ENCODE data around the gene HOXC10.

The HOXC10 gene

GRCh38 chr12:53984901-53985691 is at the start of gene HOXC10:
Gene HOXC10, plus strand, starts transcription at chr12:53985146. Its CDS starts 114 bp downstream, at chr12:53985260.
- DNase-seq, result peak; percentile 85

GRCh38 chr12:53935383-53936341 is 49.3 kb upstream of the HOXC10 start:
- DNase-seq, result peak; percentile 82

- DNase-seq, result peak; percentile 38
These were observed 47.8 kb upstream of the HOXC10 start for GRCh38 chr12:53937099-53937498.

GRCh38 chr12:53937596-53938325 is 47.2 kb upstream of the HOXC10 start:
- peak; percentile 21 for DNase-seq

GRCh38 chr12:53938326-53939140 is 46.4 kb upstream of the HOXC10 start, which contains the start of gene HOXC13:
Gene HOXC13, plus strand, starts transcription at chr12:53938831. Its CDS starts 76 bp downstream, at chr12:53938907.
- DNase-seq, result peak; percentile 74

- DNase-seq, result no peak
These were observed 45.5 kb upstream of the HOXC10 start for GRCh38 chr12:53939141-53940108.

GRCh38 chr12:53940443-53941014 is 44.4 kb upstream of the HOXC10 start:
- DNase-seq, result no peak

- no peak for DNase-seq
These were observed 43.8 kb upstream of the HOXC10 start for GRCh38 chr12:53941187-53941586.

GRCh38 chr12:53941750-53942149 is 43.2 kb upstream of the HOXC10 start:
- DNase-seq, result no peak

GRCh38 chr12:53942467-53942997 is 42.4 kb upstream of the HOXC10 start:
- DNase-seq, result no peak

GRCh38 chr12:53944209-53944608 is 40.7 kb upstream of the HOXC10 start:
- DNase-seq, result no peak

- DNase-seq, result no peak
These were observed 39.8 kb upstream of the HOXC10 start for GRCh38 chr12:53944907-53945847.

- DNase-seq, result no peak
These were observed 37.2 kb upstream of the HOXC10 start for GRCh38 chr12:53947743-53948142.

- no peak for DNase-seq
These were observed 36.0 kb upstream of the HOXC10 start for GRCh38 chr12:53948650-53949593.

GRCh38 chr12:53949631-53950436 is 35.1 kb upstream of the HOXC10 start:
- DNase-seq, result no peak

- no peak for DNase-seq
These were observed 34.5 kb upstream of the HOXC10 start for GRCh38 chr12:53950437-53950773.
